GM12872 (cell line): ENCODE measurements around the gene RALBP1.

Source experiments
- TF ChIP-seq, protein P1 (sequence below): IDR thresholded peaks from 3 replicates; pipeline ENCODE4 v1.5.1; 2011; ENCODE audit warnings: low read depth, mild to moderate bottlenecking, low read length, moderate library complexity; ENCODE audit not compliant: insufficient read depth

The RALBP1 gene

GRCh38 chr18:9466846-9467245 is 8.5 kb upstream of the RALBP1 start:
- TF ChIP-seq, protein P1, sequence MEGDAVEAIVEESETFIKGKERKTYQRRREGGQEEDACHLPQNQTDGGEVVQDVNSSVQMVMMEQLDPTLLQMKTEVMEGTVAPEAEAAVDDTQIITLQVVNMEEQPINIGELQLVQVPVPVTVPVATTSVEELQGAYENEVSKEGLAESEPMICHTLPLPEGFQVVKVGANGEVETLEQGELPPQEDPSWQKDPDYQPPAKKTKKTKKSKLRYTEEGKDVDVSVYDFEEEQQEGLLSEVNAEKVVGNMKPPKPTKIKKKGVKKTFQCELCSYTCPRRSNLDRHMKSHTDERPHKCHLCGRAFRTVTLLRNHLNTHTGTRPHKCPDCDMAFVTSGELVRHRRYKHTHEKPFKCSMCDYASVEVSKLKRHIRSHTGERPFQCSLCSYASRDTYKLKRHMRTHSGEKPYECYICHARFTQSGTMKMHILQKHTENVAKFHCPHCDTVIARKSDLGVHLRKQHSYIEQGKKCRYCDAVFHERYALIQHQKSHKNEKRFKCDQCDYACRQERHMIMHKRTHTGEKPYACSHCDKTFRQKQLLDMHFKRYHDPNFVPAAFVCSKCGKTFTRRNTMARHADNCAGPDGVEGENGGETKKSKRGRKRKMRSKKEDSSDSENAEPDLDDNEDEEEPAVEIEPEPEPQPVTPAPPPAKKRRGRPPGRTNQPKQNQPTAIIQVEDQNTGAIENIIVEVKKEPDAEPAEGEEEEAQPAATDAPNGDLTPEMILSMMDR: no peak

DNA sequence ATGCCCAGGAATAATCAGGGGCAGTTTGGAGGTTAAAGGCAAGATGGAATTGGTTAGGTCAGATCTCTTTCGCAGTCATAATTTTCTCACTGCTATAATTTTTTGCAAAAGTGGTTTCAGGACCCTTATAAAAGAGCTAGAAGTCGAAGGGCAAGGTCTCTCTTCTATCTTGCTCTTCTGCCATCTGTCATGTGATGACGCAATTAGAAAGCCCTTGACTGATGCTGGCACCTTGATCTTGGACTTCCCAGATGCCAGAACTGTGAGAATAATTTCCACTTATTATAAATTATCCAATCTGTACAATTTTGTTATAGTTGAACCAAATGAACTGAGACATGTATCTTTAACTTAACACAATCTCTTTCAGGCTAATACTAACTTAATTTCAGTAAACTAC is 6.3 kb upstream of the RALBP1 start:
- TF ChIP-seq, protein P1: no peak

- TF ChIP-seq, protein P1: no peak
These were observed 5.6 kb upstream of the RALBP1 start for GRCh38 chr18:9469685-9470084.

GRCh38 chr18:9474108-9474982 is 968 bp upstream of the RALBP1 start:
- TF ChIP-seq, protein P1: 0 out of 3 replicates have a peak, but pooled peaks have one; percentile 11

GRCh38 chr18:9475643-9476591 is 604 bp downstream of the RALBP1 start:
- TF ChIP-seq, protein P1: no peak

DNA sequence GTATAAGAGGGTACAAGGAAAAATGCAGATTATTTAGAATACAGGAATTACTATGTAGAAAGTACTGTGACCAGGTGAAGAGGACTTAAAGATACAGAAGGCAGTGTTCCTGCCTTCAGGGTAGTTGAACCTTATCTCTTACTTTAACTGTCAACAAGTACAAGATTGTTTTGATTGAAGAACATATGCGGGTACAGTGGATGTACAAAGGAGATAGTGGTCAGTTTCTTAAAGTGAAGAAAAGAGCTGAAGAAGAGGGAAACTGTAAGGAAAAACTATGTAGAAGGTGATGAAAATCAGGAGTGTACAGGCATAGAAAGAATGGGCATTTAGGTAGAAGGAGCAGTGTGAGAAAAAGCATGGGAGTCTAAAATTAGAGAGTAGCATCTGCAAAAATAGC is 2.2 kb downstream of the RALBP1 start:
- TF ChIP-seq, protein P1: no peak

DNA sequence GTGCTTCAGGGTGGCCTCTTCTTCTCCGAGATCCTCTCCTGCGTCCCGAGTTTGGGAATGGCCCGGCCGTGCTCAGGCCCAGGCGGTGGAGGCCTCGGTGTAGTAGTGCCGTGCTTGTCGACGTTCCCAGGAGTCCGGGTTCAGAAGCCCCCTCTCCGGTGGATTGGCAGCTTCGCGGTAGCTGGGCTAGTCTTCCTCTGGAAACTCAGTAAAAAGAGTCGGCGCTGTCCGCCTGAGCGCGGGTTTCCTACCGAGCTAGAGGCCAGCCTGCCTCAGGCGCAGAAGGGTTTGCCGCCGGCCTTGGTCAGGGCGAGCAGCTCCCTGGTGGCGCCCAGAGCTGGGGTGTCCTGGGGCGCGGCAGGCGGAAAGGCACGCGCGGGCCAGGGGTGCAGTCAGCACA is 3.2 kb downstream of the RALBP1 start:
- TF ChIP-seq, protein P1: no peak
